Measurements from ENCODE around the gene ZACN. TPM values are rescaled to one million over a fixed set of nuclear protein-coding genes. Genes with fewer than 3 reads are reported as not detected.

Gene ZACN
- polyA plus RNA-seq, 2 of the 4 experiments (the other 2 are of a cell fraction) = 0.12 to 0.30 TPM

GRCh38 chr17:76123191-76123499, 44.2 kb downstream of the ZACN start:
- ChIA-PET CTCF (interaction anchor here (0.8 to 38.7 kb wide), 15 partner anchors 11 to 275 kb away, joined by 3 to 755 read pairs (median 5); partner anchors contain the start of genes EXOC7, FOXJ1 and MRPL38), POLR2A (no interaction called here)
- Histone ChIP-seq H3K9me3 (no peaks in the 10 kb centered on the region), H3K4me2 (no peak overlapping the region), H3K4me3 (no peak overlapping the region), H3K27ac (peak overlapping the region in 1 of 2 experiments; percentile 90; a peak in 2 of 6 replicates), H3K4me1 (peaks cover 6% of the 10 kb centered on the region)
- FAIRE-seq = no peak
- DNase-seq (ENCODE audit: low read depth in 1 of 2, low spot score in 1 of 2) = no peak
- 84% methylated on average over 5 of the region's 5 CpGs for WGBS (ENCODE audit: missing lambda C conversion rate)
- TF ChIP-seq HOXB13 (CRISPR knock-in tag; IDR thresholded peaks at IDR 0.05; ENCODE audit: low read depth) = no peak
- no peak for TF ChIP-seq EP300 (IDR thresholded peaks at IDR 0.05)
- no peak for TF ChIP-seq ZNF302 (CRISPR knock-in tag; IDR thresholded peaks at IDR 0.05)
- TF ChIP-seq JUN (IDR thresholded peaks at IDR 0.05) = no peak
- TF ChIP-seq ZSCAN20 (CRISPR knock-in tag; IDR thresholded peaks at IDR 0.05) = no peak
- no peak for TF ChIP-seq CTCF (IDR thresholded peaks at IDR 0.05)
- no peak for TF ChIP-seq MAX (IDR thresholded peaks at IDR 0.05)
- TF ChIP-seq SMC3 (IDR thresholded peaks at IDR 0.05) = no peak
- TF ChIP-seq RNF2 (IDR thresholded peaks at IDR 0.05; ENCODE audit: borderline replicate concordance, low read depth) = no peak
- TF ChIP-seq REST (IDR thresholded peaks at IDR 0.05) = no peak
- TF ChIP-seq CHD4 (IDR thresholded peaks at IDR 0.05; ENCODE audit: borderline replicate concordance) = no peak
- no peak for TF ChIP-seq KDM5A (IDR thresholded peaks at IDR 0.05)
- TF ChIP-seq RAD21 (conservative IDR thresholded peaks at IDR 0.05 in 1 of 2, IDR thresholded peaks at IDR 0.05 in 1 of 2) = no peak
- no peak for ATAC-seq

GRCh38 chr17:76123749-76124581, 45.0 kb downstream of the ZACN start:
- ChIA-PET CTCF (interaction anchor here (0.8 to 38.7 kb wide), 18 partner anchors 8 to 274 kb away, joined by 3 to 755 read pairs (median 4); partner anchors contain the start of genes FOXJ1 and MRPL38), POLR2A (no interaction called here)
- H3K27ac ChIP-seq = no peak overlapping the region
- peaks cover 8% of the 10 kb centered on the region for H3K4me1 ChIP-seq
- 64% methylated on average over 6 of the region's 9 CpGs for WGBS (ENCODE audit: missing lambda C conversion rate)
- no peak overlapping the region for H3K4me3 ChIP-seq
- TF ChIP-seq HOXB13 (CRISPR knock-in tag; IDR thresholded peaks at IDR 0.05; ENCODE audit: low read depth) = no peak
- no peak for TF ChIP-seq CHD4 (IDR thresholded peaks at IDR 0.05; ENCODE audit: borderline replicate concordance)
- no peak overlapping the region for H3K4me2 ChIP-seq
- DNase-seq (ENCODE audit: low read depth in 1 of 2, low spot score in 1 of 2) (no peak), ATAC-seq (no peak), FAIRE-seq (no peak)
- no peaks in the 10 kb centered on the region for H3K9me3 ChIP-seq

- no peak for TF ChIP-seq KDM5A (IDR thresholded peaks at IDR 0.05)
- no peak for TF ChIP-seq HOXA7 (CRISPR knock-in tag; IDR thresholded peaks at IDR 0.05)
- TF ChIP-seq FOSB (CRISPR knock-in tag; IDR thresholded peaks at IDR 0.05) = no peak
- 0 out of 5 replicates have a peak, but pooled peaks of 1 of the 2 experiments have one; percentile 2 for TF ChIP-seq RAD21 (conservative IDR thresholded peaks at IDR 0.05 in 1 of 2, IDR thresholded peaks at IDR 0.05 in 1 of 2)
- H3K4me2 ChIP-seq = no peak overlapping the region
- FAIRE-seq (no peak), DNase-seq (ENCODE audit: low read depth in 1 of 2, low spot score in 1 of 2) (peak; percentile 66 to 76), ATAC-seq (peak; percentile 59 to 69)
- H3K9me3 ChIP-seq = no peaks in the 10 kb centered on the region
- no peak overlapping the region for H3K4me3 ChIP-seq
- WGBS (ENCODE audit: missing lambda C conversion rate) = 78% methylated on average over 20 of the region's 22 CpGs
- POLR2A ChIA-PET = no interaction called here
- CTCF ChIA-PET = interaction anchor here (0.6 to 38.7 kb wide), 12 partner anchors 9 to 276 kb away, joined by 3 to 755 read pairs (median 6); partner anchors contain the start of genes FOXJ1 and MRPL38
- no peak overlapping the region for H3K27ac ChIP-seq
- peaks cover 8% of the 10 kb centered on the region for H3K4me1 ChIP-seq
Measured at GRCh38 chr17:76124582-76125390, 45.8 kb downstream of the ZACN start.
